ENCODE results near the gene HSPB7.

- TF ChIP-seq EZH2phosphoT487 (IDR thresholded peaks at IDR 0.05) (no peak), CTCF (IDR thresholded peaks at IDR 0.05) (peak; percentile 51), EZH2 (IDR thresholded peaks at IDR 0.05) (no peak)
Measured at GRCh38 chr1:15975358-15975804, 42.5 kb downstream of the HSPB7 start.
